Osteocyte (in vitro differentiated cells): ENCODE results near the gene LNX2. TPM values are rescaled to one million over a fixed set of nuclear protein-coding genes. Genes with fewer than 3 reads are reported as not detected.

Source experiments
- DNase-seq: peaks from one replicate; pipeline ENCODE4 v3.0.0; 2021; ENCODE audit warnings: mixed read lengths; ENCODE audit not compliant: unreplicated experiment; ENCODE audit errors: extremely low spot score
- H3K27ac Mint-ChIP-seq: one replicate; pipeline ENCODE4 v1.8.0; 2021; ENCODE audit warnings: mild to moderate bottlenecking, mixed read lengths; ENCODE audit not compliant: unreplicated experiment
- H3K27me3 Mint-ChIP-seq: one replicate; pipeline ENCODE4 v1.8.0; 2021; ENCODE audit warnings: mixed read lengths; ENCODE audit not compliant: unreplicated experiment
- H3K36me3 Mint-ChIP-seq: one replicate; pipeline ENCODE4 v1.8.0; 2021; ENCODE audit warnings: mixed read lengths; ENCODE audit not compliant: unreplicated experiment
- H3K4me1 Mint-ChIP-seq: one replicate; pipeline ENCODE4 v1.8.0; 2021; ENCODE audit warnings: mixed read lengths; ENCODE audit not compliant: unreplicated experiment
- H3K4me3 Mint-ChIP-seq: one replicate; pipeline ENCODE4 v1.8.0; 2021; ENCODE audit warnings: mild to moderate bottlenecking, moderate library complexity, mixed read lengths; ENCODE audit not compliant: unreplicated experiment
- H3K9me3 Mint-ChIP-seq: one replicate; pipeline ENCODE4 v1.8.0; 2021; ENCODE audit warnings: mixed read lengths; ENCODE audit not compliant: unreplicated experiment
- CTCF ChIP-seq: fragments of 200-600 bp; sonication (generic); IDR thresholded peaks from 2 replicates; pipeline ENCODE4 v1.5.0; 2021; ENCODE audit warnings: antibody characterized with exemption, mild to moderate bottlenecking, moderate library complexity
- total RNA-seq: library from RNA; stranded (reverse); gene quantifications from 2 replicates; pipeline ENCODE4 v1.2.1, GENCODE V29; 2021

The LNX2 gene
- total RNA-seq, 1 donor from 2014 or later: 7.2 TPM

- DNase-seq: no peak
- peak overlapping the region; percentile 91 for H3K4me3 Mint-ChIP-seq
- peaks cover 38% of the 10 kb centered on the region for H3K4me1 Mint-ChIP-seq
These were observed 1.9 kb upstream of the LNX2 start for GRCh38 chr13:27622102-27622820.

DNA sequence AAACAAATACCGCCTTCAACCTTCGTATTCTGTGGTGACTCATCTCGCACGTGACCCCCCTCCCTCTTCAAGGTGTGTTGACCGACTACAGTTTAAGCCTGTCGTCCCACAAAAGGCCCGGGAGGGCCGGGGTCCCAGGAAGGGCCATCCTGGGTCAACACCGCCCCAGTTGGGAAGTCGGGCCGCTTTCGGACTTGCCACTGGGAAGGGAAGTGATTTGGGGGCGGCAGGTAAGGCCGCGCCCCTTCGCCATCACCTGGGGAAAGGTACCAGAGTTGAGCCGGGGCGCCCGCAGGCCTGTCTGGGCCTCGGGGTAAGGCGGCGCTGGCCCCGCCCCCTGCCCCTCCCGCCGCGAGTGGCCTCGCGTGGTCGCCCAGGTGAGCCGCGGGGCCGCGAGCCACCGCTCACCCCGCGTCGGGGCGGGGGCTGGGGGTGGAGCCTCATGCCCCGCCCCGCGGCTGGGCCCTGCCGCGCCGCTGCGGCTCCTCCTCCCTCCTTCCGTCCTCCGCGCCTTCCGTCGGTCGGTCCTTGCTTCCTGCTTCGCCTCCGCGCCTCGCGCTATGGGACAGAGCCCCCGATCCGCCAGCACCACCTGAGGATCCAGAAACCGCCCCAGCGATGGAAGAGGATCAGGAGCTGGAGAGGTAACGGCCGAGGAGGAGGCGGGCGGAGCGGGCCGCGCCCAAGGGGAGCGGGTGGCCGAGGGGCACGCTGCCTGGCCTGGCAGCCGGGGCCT is 1.2 kb upstream of the LNX2 start, which contains the start of gene POLR1D:
TSS of gene POLR1D (plus strand) at position 527 of the 736 bp plus-strand sequence. CDS start at position 619, 92 bp downstream.
- peaks cover 38% of the 10 kb centered on the region for H3K4me1 Mint-ChIP-seq
- DNase-seq: peak; percentile 87
- H3K27me3 Mint-ChIP-seq: no peaks in the 10 kb centered on the region
- H3K36me3 Mint-ChIP-seq: peaks cover 17% of the 10 kb centered on the region
- H3K9me3 Mint-ChIP-seq: no peaks in the 10 kb centered on the region
- TF ChIP-seq CTCF: no peak
- peak within 1 kb of the TSS; percentile 92 for H3K27ac Mint-ChIP-seq
- H3K4me3 Mint-ChIP-seq: peak within 1 kb of the TSS; percentile 91

More at GRCh38 chr13:27622102-27622820, 1.9 kb upstream of the LNX2 start:
- no peaks in the 10 kb centered on the region for H3K27me3 Mint-ChIP-seq
- no peaks in the 10 kb centered on the region for H3K9me3 Mint-ChIP-seq
- peaks cover 20% of the 10 kb centered on the region for H3K36me3 Mint-ChIP-seq
- H3K27ac Mint-ChIP-seq: peak overlapping the region; percentile 88
- TF ChIP-seq CTCF: peak; percentile 35

DNA sequence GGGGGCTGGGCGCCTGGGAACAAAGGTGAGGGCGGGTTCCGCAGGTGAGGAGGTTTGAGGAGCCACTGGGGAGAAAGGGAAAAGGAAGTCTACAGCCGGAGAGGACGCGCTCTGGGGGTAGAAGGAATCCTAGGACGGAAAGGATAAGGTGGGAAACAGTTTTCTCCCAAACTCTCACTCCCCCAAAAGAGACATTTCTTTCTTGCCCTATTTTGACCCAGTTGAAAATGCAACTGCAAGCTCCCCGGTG is 712 bp upstream of the LNX2 start:
- TF ChIP-seq CTCF: no peak
- H3K27me3 Mint-ChIP-seq: no peaks in the 10 kb centered on the region
- peaks cover 17% of the 10 kb centered on the region for H3K36me3 Mint-ChIP-seq
- H3K9me3 Mint-ChIP-seq: no peaks in the 10 kb centered on the region
- H3K4me3 Mint-ChIP-seq: peak overlapping the region; percentile 90
- peak overlapping the region; percentile 92 for H3K27ac Mint-ChIP-seq
- H3K4me1 Mint-ChIP-seq: peaks cover 38% of the 10 kb centered on the region
- DNase-seq: no peak

DNA sequence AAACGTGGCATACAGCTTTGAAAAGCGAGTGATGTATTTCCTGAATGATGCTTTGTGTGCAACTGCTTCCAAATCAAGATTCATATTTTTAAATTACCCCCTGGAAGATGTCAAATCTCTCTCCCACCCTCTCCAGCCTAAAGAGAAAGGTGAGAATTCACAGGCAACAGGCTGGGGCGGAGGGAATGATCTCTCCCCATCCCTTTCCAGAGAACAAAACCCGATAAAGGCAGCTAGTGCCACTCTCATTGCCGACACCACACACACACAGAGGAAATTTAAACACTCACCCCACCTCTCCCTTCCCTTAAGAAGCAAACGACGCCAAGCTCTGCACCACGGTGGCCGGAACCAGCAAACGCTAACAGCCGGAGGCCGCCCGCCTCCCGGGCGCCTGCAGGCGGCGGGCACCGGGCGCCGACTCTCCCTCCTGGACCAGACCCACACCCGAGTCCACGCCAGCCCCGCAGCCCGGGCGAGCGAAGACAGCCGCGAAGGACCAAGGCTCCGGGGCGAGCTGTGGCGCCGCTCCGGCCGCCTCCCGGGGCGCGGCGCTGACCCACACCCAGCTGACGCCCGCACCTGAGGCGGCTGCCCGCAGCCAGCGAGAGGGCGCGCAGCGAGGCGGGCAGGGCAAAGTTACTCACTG is 477 bp downstream of the LNX2 start:
- peaks cover under 1% of the 10 kb centered on the region for H3K9me3 Mint-ChIP-seq
- peak overlapping the region; percentile 91 for H3K27ac Mint-ChIP-seq
- DNase-seq: peak; percentile 87
- H3K36me3 Mint-ChIP-seq: peaks cover 8% of the 10 kb centered on the region
- H3K4me1 Mint-ChIP-seq: peaks cover 33% of the 10 kb centered on the region
- H3K4me3 Mint-ChIP-seq: peak overlapping the region; percentile 94
- TF ChIP-seq CTCF: peak; percentile 42
- no peaks in the 10 kb centered on the region for H3K27me3 Mint-ChIP-seq
